Mesothelial cell of epicardium (in vitro differentiated cells): ENCODE measurements around the gene TEAD4. TPM values are rescaled to one million over a fixed set of nuclear protein-coding genes. Genes with fewer than 3 reads are reported as not detected.

Experiments
- DNase-seq, 2 experiments: peaks; one replicate each; pipeline ENCODE4 v3.0.0; 2021; ENCODE audit warnings: low spot score in 2 of 2; ENCODE audit not compliant: unreplicated experiment in 2 of 2
- H3K27ac Mint-ChIP-seq: 2 replicates; pipeline ENCODE4 v1.8.0; 2021; ENCODE audit warnings: mixed read lengths
- H3K27me3 Mint-ChIP-seq: 2 replicates; pipeline ENCODE4 v1.8.0; 2021; ENCODE audit warnings: low read depth, mixed read lengths
- H3K36me3 Mint-ChIP-seq: 2 replicates; pipeline ENCODE4 v1.8.0; 2021; ENCODE audit warnings: mixed read lengths
- H3K4me1 Mint-ChIP-seq: 2 replicates; pipeline ENCODE4 v1.8.0; 2021; ENCODE audit warnings: mixed read lengths
- H3K4me3 Mint-ChIP-seq: 2 replicates; pipeline ENCODE4 v1.8.0; 2021; ENCODE audit warnings: mild to moderate bottlenecking, moderate library complexity, mixed read lengths
- H3K9me3 Mint-ChIP-seq: 2 replicates; pipeline ENCODE4 v1.8.0; 2021; ENCODE audit warnings: mixed read lengths
- CTCF ChIP-seq: fragments of 200-600 bp; sonication (generic); IDR thresholded peaks from one replicate; pipeline ENCODE4 v1.5.0; 2021; ENCODE audit warnings: antibody characterized with exemption; ENCODE audit not compliant: unreplicated experiment
- total RNA-seq: library from RNA; stranded (reverse); gene quantifications from 3 replicates; pipeline ENCODE4 v1.2.1, GENCODE V29; 2021

Gene TEAD4
- total RNA-seq, 1 donor from 2014 or later, result 32.3 TPM

DNA sequence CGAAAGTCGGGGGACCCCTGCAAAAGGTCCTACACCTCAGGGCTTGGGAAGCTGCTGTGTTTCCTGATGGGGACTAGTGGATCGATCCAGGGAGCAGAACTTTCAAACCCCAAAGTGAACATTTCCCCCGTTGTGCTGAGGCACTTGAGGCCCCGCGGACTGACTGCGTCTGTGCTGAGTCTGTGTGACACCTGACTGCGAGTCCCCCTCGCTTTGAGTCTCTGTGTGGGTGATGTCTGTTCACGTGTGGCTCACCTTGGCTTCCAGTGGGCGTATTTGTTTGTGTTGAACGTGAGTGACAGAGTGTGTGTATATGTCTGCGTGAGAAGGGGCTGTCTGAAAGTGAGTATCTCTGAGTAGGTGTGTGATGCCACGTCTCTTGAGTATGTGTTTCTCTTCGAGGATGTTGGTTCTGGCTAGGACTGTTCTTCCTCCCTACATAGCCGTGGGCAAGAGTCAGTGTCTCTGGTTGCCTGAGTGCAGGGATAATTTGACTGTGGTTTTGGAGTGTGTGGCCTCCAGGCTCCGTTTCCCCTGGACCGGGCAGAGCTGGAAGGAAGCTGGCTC, 1.3 kb downstream of the TEAD4 start:
- no peak for TF ChIP-seq CTCF
- peaks cover 42% of the 10 kb centered on the region for H3K4me1 Mint-ChIP-seq
- peak overlapping the region; percentile 81 for H3K27ac Mint-ChIP-seq
- peaks cover 4% of the 10 kb centered on the region for H3K36me3 Mint-ChIP-seq
- H3K9me3 Mint-ChIP-seq, result no peaks in the 10 kb centered on the region
- DNase-seq, result peak in 1 of 2 experiments; percentile 45
- peaks cover 24% of the 10 kb centered on the region for H3K27me3 Mint-ChIP-seq
- peak overlapping the region; percentile 63 for H3K4me3 Mint-ChIP-seq

DNA sequence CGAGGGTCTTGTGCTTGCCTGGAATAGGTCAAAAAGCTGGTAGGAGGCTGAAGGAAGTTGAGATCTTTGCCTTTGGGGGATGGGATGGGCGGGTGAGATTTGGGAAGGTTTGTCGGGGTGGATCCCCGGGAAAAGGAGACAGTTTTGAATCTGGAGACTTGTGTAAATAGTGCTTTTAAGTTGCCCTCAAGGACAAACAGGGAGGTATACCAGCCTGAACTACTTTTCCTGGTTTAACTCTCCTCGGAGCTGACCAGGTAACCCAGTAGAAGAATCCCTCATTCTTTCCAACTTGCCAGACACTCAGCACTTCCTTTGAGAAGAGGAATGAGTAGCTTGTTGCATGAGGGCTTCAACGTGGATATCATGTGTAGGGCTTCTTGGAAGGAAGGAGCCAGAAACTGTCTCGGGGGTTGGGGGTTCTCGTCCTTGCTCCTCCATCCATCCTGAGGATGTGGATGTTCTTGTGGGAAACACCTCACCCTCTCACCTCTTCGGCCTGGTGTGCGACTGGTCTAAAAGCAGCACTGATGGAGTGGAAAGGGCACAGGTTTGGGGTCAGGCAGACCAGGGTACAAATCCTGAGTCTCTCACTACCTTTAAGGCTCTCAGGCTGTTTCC, 1.9 kb downstream of the TEAD4 start:
- peaks cover 6% of the 10 kb centered on the region for H3K36me3 Mint-ChIP-seq
- peaks cover 42% of the 10 kb centered on the region for H3K4me1 Mint-ChIP-seq

DNA sequence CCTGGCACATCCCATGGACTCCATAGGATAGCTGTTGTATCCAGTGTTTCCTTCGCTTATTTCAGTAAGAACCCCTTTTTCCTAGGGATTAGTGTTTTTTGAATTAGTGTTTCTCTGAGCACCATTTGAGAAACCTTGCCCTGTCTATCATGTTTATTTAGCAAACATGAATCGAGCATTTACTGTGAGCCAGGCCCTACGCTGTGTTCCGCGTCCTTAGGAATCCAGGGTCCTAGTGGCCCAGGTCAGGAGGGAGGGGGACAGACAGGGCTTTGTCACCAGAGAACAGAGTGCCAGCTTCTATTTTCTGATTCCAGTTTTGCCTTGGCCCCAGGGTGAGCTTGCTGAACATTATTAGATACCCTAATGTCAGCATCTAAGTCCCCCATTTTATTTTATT, 2.5 kb downstream of the TEAD4 start:
- H3K9me3 Mint-ChIP-seq, result no peaks in the 10 kb centered on the region
- peaks cover 21% of the 10 kb centered on the region for H3K27me3 Mint-ChIP-seq
- no peak for TF ChIP-seq CTCF
- no peak overlapping the region for H3K27ac Mint-ChIP-seq
- H3K4me3 Mint-ChIP-seq, result peak overlapping the region; percentile 63
- no peak for DNase-seq
- H3K36me3 Mint-ChIP-seq, result peaks cover 7% of the 10 kb centered on the region
- peaks cover 42% of the 10 kb centered on the region for H3K4me1 Mint-ChIP-seq

More for the DNA sequence above, 1.9 kb downstream of the TEAD4 start:
- DNase-seq, result no peak
- H3K27ac Mint-ChIP-seq, result peak overlapping the region; percentile 81
- no peak for TF ChIP-seq CTCF
- H3K27me3 Mint-ChIP-seq, result peaks cover 23% of the 10 kb centered on the region
- no peaks in the 10 kb centered on the region for H3K9me3 Mint-ChIP-seq
- peak overlapping the region; percentile 63 for H3K4me3 Mint-ChIP-seq

DNA sequence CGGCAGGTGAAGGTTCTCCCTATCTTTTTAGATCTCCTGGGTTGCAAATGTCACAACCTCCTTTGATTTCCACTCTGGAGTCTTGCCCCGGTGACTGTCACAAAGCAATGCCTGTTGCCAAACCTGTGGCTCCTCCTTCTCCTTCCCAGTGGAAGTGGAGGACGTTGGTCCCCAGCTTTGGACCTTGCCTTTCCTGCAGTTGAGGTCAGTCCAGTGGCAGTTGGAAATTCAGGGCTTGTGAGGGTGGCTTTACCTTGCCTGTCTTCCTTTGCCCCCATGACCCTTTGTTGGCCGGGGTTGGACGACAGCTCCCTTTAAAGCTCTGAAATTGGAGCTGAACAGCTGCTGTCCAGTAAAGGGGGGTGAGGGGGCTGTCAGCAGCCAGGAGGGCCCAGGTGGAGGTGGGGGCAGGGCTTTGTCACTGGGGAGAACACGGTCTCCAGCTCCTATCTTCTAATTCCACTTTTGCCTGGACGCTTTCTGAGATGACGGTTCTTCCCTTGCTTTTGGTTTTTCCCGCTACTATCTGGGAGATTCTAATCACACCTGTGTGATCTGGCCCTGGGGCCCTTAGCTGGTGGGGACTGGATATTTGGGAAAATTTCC, 4.1 kb downstream of the TEAD4 start:
- H3K27me3 Mint-ChIP-seq, result peaks cover 17% of the 10 kb centered on the region
- no peak overlapping the region for H3K27ac Mint-ChIP-seq
- H3K4me1 Mint-ChIP-seq, result peaks cover 33% of the 10 kb centered on the region
- H3K36me3 Mint-ChIP-seq, result peaks cover 3% of the 10 kb centered on the region
- H3K4me3 Mint-ChIP-seq, result no peak overlapping the region
- no peaks in the 10 kb centered on the region for H3K9me3 Mint-ChIP-seq
- TF ChIP-seq CTCF, result no peak
- no peak for DNase-seq

GRCh38 chr12:2963760-2964292, 4.6 kb downstream of the TEAD4 start:
- Mint-ChIP-seq H3K27ac (no peak overlapping the region), H3K4me3 (no peak overlapping the region), H3K27me3 (peaks cover 17% of the 10 kb centered on the region), H3K36me3 (peaks cover 3% of the 10 kb centered on the region), H3K9me3 (no peaks in the 10 kb centered on the region), H3K4me1 (peaks cover 30% of the 10 kb centered on the region)
- DNase-seq, result no peak
- TF ChIP-seq CTCF, result no peak
